ENCODE measurements around the gene LRGUK. TPM values are rescaled to one million over a fixed set of nuclear protein-coding genes. Genes with fewer than 3 reads are reported as not detected.

Gene LRGUK
- total RNA-seq, 1 experiment from 2014 or later, result 1.5 TPM

DNA sequence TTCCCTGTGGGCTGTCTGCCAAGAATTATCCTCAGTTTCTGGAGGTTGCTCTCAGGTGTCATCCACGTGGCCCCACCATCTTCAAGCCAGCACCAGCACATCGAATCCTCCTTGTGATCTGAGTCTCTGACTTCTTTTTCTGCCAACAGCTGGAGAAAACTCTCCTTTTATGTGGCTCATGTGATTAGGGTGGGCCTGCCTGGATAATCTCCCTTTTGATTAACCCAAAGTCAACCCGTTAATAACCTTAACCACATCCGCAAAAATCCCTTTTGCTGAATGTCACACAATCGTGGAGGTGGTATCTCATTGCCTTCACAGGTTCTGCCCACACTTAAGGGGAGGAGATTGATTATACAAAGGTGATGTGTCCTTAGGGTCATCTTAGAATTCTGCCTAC is 73.8 kb downstream of the LRGUK start:
- TF ChIP-seq, protein P1, sequence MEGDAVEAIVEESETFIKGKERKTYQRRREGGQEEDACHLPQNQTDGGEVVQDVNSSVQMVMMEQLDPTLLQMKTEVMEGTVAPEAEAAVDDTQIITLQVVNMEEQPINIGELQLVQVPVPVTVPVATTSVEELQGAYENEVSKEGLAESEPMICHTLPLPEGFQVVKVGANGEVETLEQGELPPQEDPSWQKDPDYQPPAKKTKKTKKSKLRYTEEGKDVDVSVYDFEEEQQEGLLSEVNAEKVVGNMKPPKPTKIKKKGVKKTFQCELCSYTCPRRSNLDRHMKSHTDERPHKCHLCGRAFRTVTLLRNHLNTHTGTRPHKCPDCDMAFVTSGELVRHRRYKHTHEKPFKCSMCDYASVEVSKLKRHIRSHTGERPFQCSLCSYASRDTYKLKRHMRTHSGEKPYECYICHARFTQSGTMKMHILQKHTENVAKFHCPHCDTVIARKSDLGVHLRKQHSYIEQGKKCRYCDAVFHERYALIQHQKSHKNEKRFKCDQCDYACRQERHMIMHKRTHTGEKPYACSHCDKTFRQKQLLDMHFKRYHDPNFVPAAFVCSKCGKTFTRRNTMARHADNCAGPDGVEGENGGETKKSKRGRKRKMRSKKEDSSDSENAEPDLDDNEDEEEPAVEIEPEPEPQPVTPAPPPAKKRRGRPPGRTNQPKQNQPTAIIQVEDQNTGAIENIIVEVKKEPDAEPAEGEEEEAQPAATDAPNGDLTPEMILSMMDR (conservative IDR thresholded peaks at IDR 0.05), result no peak
- WGBS (ENCODE audit: extremely low coverage, insufficient read length, low lambda C conversion rate), result no CpG with 5 or more reads among the region's 5 CpGs
- Histone ChIP-seq H4K91ac (ENCODE audit: insufficient read length, low read depth, low read length) (no peak overlapping the region), H4K5ac (ENCODE audit: insufficient read length, low read depth, low read length) (no peak overlapping the region), H3K9ac (ENCODE audit: extremely low read depth, insufficient read length, low read length) (no peak overlapping the region), H3K4ac (ENCODE audit: low read depth, low read length) (no peak overlapping the region), H3K4me2 (ENCODE audit: insufficient read depth, insufficient read length, low read length) (no peak overlapping the region), H2BK15ac (ENCODE audit: low read depth, low read length) (no peak overlapping the region), H3K9me3 (ENCODE audit: control insufficient read depth, low read depth, low read length) (no peaks in the 10 kb centered on the region), H3K27ac (ENCODE audit: insufficient read length, low read depth, low read length) (no peak overlapping the region), H3T11ph (ENCODE audit: low read length) (no peak overlapping the region), H4K8ac (replicated peaks; ENCODE audit: insufficient read length, low read depth, low read length) (no peak overlapping the region), H3K4me1 (ENCODE audit: insufficient read depth, low read length) (no peaks in the 10 kb centered on the region; the same call in 1 of the 2 replicates), H3K56ac (ENCODE audit: insufficient read length, low read depth, low read length) (no peak overlapping the region), H2AK5ac (ENCODE audit: insufficient read length, low read length) (no peak overlapping the region), H3K79me1 (ENCODE audit: insufficient read depth, low read depth, low read length, poor library complexity, severe bottlenecking) (no peaks in the 10 kb centered on the region), H2BK20ac (ENCODE audit: low read depth, low read length, poor library complexity, severe bottlenecking) (no peak overlapping the region), H3K23ac (ENCODE audit: insufficient read length, low read depth, low read length) (no peak overlapping the region), H2AFZ (ENCODE audit: low read length) (no peak overlapping the region), H3K23me2 (ENCODE audit: insufficient read length, low read depth, low read length, poor library complexity, severe bottlenecking) (no peaks in the 10 kb centered on the region), H3K27me3 (ENCODE audit: insufficient read depth, low read length) (no peaks in the 10 kb centered on the region), H3K18ac (ENCODE audit: insufficient read length, low read depth, low read length) (no peak overlapping the region), H3K79me2 (ENCODE audit: insufficient read depth, low read length) (no peaks in the 10 kb centered on the region), H2BK120ac (ENCODE audit: low read depth, low read length, poor library complexity, severe bottlenecking) (no peak overlapping the region), H2BK12ac (ENCODE audit: insufficient read length, low read depth, low read length) (no peak overlapping the region), H3K14ac (ENCODE audit: insufficient read depth, low read length) (no peak overlapping the region), H4K20me1 (ENCODE audit: control insufficient read depth, insufficient read depth, insufficient read length) (no peaks in the 10 kb centered on the region), H2BK5ac (ENCODE audit: insufficient read length, low read length) (no peak overlapping the region)
- no peak overlapping the region for H3K4me3 Mint-ChIP-seq
- peaks cover 16% of the 10 kb centered on the region in 2 experiments for H3K4me1 Mint-ChIP-seq
- no peaks in the 10 kb centered on the region for H3K9me3 Mint-ChIP-seq
- DNase-seq, result no peak
- H3K27ac Mint-ChIP-seq, result no peak overlapping the region
- peaks cover 0 to 9% (median 2%) of the 10 kb centered on the region in 3 experiments; a peak in 3 of 7 replicates for H3K36me3 Mint-ChIP-seq (ENCODE audit: insufficient read depth in 1 of 3, low read depth in 3 of 3)
- H3K27me3 Mint-ChIP-seq (ENCODE audit: low read depth), result peaks cover 1% of the 10 kb centered on the region; the same call in 1 of the 2 replicates
